Astrocyte (in vitro differentiated cells and primary cell): Measurements from ENCODE around the gene SELENOS. TPM values are rescaled to one million over a fixed set of nuclear protein-coding genes. Genes with fewer than 3 reads are reported as not detected.

Experiments used
- DNase-seq: peaks from one replicate; pipeline ENCODE4 v3.0.0-alpha.2; 2010; ENCODE audit warnings: low read depth
- FAIRE-seq: peaks from 2 replicates; lab custom pipeline; 2011; peaks lifted over from hg19 to GRCh38; lab: Jason Lieb, UNC
- H2AFZ ChIP-seq: 2 replicates; pipeline ENCODE4 v1.6.0; 2012; ENCODE audit warnings: low read depth, low read length, inconsistent platforms
- H3K27ac ChIP-seq: 2 replicates; pipeline ENCODE4 v1.5.1; 2011; ENCODE audit warnings: low read depth, low read length, inconsistent platforms
- H3K27me3 ChIP-seq: 2 replicates; pipeline ENCODE4 v1.6.0; 2011; ENCODE audit warnings: low read length, inconsistent platforms; ENCODE audit not compliant: insufficient read depth
- H3K36me3 ChIP-seq: 2 replicates; pipeline ENCODE4 v1.5.1; 2011; ENCODE audit warnings: low read length, inconsistent platforms; ENCODE audit not compliant: insufficient read depth
- H3K4me1 ChIP-seq: 2 replicates; pipeline ENCODE4 v1.5.1; 2011; ENCODE audit warnings: low read length, inconsistent platforms; ENCODE audit not compliant: insufficient read depth
- H3K4me2 ChIP-seq: 2 replicates; pipeline ENCODE4 v1.6.0; 2012; ENCODE audit warnings: low read length, inconsistent platforms
- H3K4me3 ChIP-seq: 2 replicates; pipeline ENCODE4 v1.5.1; 2011; ENCODE audit warnings: low read depth, mild to moderate bottlenecking, low read length, inconsistent platforms; ENCODE audit not compliant: insufficient read depth
- H3K79me2 ChIP-seq: 2 replicates; pipeline ENCODE4 v1.6.0; 2012; ENCODE audit warnings: mild to moderate bottlenecking, low read length, inconsistent platforms; ENCODE audit not compliant: insufficient read depth
- H3K9ac ChIP-seq: 2 replicates; pipeline ENCODE4 v1.6.0; 2012; ENCODE audit warnings: mild to moderate bottlenecking, low read length, inconsistent platforms
- H3K9me3 ChIP-seq: 2 replicates; pipeline ENCODE4 v1.5.1; 2012; ENCODE audit warnings: low read depth, mild to moderate bottlenecking, low read length, inconsistent platforms; ENCODE audit not compliant: insufficient read depth
- H4K20me1 ChIP-seq: 2 replicates; pipeline ENCODE4 v1.6.0; 2012; ENCODE audit warnings: low read length, inconsistent platforms; ENCODE audit not compliant: insufficient read depth
- H3K27ac Mint-ChIP-seq: one replicate; pipeline ENCODE4 v1.8.0; 2021; ENCODE audit warnings: mild to moderate bottlenecking, mixed read lengths; ENCODE audit not compliant: unreplicated experiment
- H3K27me3 Mint-ChIP-seq: one replicate; pipeline ENCODE4 v1.8.0; 2021; ENCODE audit warnings: low read depth, mixed read lengths; ENCODE audit not compliant: unreplicated experiment
- H3K36me3 Mint-ChIP-seq: one replicate; pipeline ENCODE4 v1.8.0; 2021; ENCODE audit warnings: low read depth, mixed read lengths; ENCODE audit not compliant: unreplicated experiment
- H3K4me1 Mint-ChIP-seq: one replicate; pipeline ENCODE4 v1.8.0; 2021; ENCODE audit warnings: low read depth, mixed read lengths; ENCODE audit not compliant: unreplicated experiment
- H3K4me3 Mint-ChIP-seq: one replicate; pipeline ENCODE4 v1.8.0; 2021; ENCODE audit warnings: mild to moderate bottlenecking, moderate library complexity, mixed read lengths; ENCODE audit not compliant: unreplicated experiment
- H3K9me3 Mint-ChIP-seq: one replicate; pipeline ENCODE4 v1.8.0; 2021; ENCODE audit warnings: mild to moderate bottlenecking, mixed read lengths; ENCODE audit not compliant: unreplicated experiment
- EZH2 ChIP-seq: IDR thresholded peaks from 2 replicates; pipeline ENCODE4 v1.6.1; 2012; ENCODE audit warnings: mild to moderate bottlenecking, low read length, inconsistent platforms; ENCODE audit not compliant: insufficient read depth
- total RNA-seq: library from RNA; stranded (reverse); gene quantifications from 2 replicates; pipeline ENCODE4 v1.2.1, GENCODE V29; 2021
- TF ChIP-seq, protein P1 (sequence below): IDR thresholded peaks from 2 replicates; pipeline ENCODE4 v1.5.1; 2011; ENCODE audit warnings: low read depth, mild to moderate bottlenecking, inconsistent platforms, low read length, moderate library complexity; ENCODE audit not compliant: insufficient read depth

SELENOS gene
- total RNA-seq, 1 donor from 2014 or later: 71.2 TPM

GRCh38 chr15:101323793-101324523, 46.7 kb upstream of the SELENOS start:
- Histone ChIP-seq H3K36me3 (no peaks in the 10 kb centered on the region), H3K9ac (no peak overlapping the region), H3K27ac (no peak overlapping the region), H3K9me3 (no peaks in the 10 kb centered on the region), H3K79me2 (no peaks in the 10 kb centered on the region), H4K20me1 (no peaks in the 10 kb centered on the region), H2AFZ (no peak overlapping the region), H3K27me3 (peaks cover 2% of the 10 kb centered on the region), H3K4me3 (no peak overlapping the region), H3K4me2 (no peak overlapping the region), H3K4me1 (no peaks in the 10 kb centered on the region)
- FAIRE-seq (no peak), DNase-seq (no peak)
- peaks cover 2% of the 10 kb centered on the region for H3K36me3 Mint-ChIP-seq
- H3K4me3 Mint-ChIP-seq: no peak overlapping the region
- no peaks in the 10 kb centered on the region for H3K9me3 Mint-ChIP-seq
- no peak for TF ChIP-seq EZH2
- TF ChIP-seq, protein P1, sequence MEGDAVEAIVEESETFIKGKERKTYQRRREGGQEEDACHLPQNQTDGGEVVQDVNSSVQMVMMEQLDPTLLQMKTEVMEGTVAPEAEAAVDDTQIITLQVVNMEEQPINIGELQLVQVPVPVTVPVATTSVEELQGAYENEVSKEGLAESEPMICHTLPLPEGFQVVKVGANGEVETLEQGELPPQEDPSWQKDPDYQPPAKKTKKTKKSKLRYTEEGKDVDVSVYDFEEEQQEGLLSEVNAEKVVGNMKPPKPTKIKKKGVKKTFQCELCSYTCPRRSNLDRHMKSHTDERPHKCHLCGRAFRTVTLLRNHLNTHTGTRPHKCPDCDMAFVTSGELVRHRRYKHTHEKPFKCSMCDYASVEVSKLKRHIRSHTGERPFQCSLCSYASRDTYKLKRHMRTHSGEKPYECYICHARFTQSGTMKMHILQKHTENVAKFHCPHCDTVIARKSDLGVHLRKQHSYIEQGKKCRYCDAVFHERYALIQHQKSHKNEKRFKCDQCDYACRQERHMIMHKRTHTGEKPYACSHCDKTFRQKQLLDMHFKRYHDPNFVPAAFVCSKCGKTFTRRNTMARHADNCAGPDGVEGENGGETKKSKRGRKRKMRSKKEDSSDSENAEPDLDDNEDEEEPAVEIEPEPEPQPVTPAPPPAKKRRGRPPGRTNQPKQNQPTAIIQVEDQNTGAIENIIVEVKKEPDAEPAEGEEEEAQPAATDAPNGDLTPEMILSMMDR: no peak
- H3K4me1 Mint-ChIP-seq: no peaks in the 10 kb centered on the region
- peaks cover 59% of the 10 kb centered on the region for H3K27me3 Mint-ChIP-seq
- H3K27ac Mint-ChIP-seq: no peak overlapping the region

DNA sequence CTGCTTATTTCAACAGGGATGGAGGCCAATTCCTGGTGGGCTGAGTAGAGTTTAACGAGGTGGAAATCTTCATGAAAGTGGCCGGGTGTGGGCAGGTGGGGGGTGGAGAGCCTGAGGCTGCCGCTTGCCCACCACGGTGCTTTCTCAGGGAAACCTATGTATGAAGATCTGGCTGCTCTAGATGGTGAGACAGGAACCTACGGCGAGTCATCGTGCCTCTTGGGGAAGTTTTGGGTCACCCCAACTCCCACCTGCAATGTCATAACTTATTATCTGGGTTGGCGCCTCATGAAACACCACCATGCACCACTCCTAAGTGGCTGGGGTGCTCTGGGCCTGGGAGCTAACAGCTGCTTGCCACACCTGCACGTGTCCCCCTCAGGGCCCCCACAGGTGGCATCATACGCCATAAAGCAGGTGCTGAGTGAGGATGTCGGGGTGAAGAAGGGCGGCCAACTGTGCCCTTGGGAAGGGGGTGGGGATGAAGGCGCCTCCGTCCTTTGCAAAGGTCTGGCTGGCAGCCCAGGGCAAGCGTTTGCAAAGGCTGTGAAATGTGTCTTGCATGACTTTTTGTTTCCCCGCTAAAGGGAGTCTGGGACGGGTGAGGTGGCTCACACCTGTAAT, 45.7 kb upstream of the SELENOS start:
- Histone ChIP-seq H3K79me2 (no peaks in the 10 kb centered on the region), H3K4me2 (no peak overlapping the region), H3K27me3 (peaks cover 2% of the 10 kb centered on the region), H3K4me3 (no peak overlapping the region), H2AFZ (no peak overlapping the region), H4K20me1 (no peaks in the 10 kb centered on the region), H3K27ac (no peak overlapping the region), H3K9me3 (no peaks in the 10 kb centered on the region), H3K36me3 (no peaks in the 10 kb centered on the region), H3K9ac (no peak overlapping the region), H3K4me1 (no peaks in the 10 kb centered on the region)
- FAIRE-seq (no peak), DNase-seq (no peak)
- Mint-ChIP-seq H3K9me3 (no peaks in the 10 kb centered on the region), H3K4me1 (no peaks in the 10 kb centered on the region), H3K27ac (no peak overlapping the region), H3K36me3 (no peaks in the 10 kb centered on the region), H3K4me3 (no peak overlapping the region), H3K27me3 (peaks cover 57% of the 10 kb centered on the region)
- no peak for TF ChIP-seq EZH2
- TF ChIP-seq, protein P1: no peak
